GM12865 (cell line): ENCODE results near the gene FARP2.
A peak's percentile ranks its signal among the peaks of the same experiment; 100 is the strongest.
"Not testable (repeated sequence)": the region's sequence is repeated elsewhere in the genome, so short reads cannot be mapped to it uniquely, and the experiment has no call there.

ENCODE experiments used
- DNase-seq: peaks from one replicate; pipeline ENCODE4 v3.0.0; 2010; ENCODE audit warnings: low read depth
- H3K4me3 ChIP-seq: 2 replicates; pipeline ENCODE4 v1.5.1; 2011; ENCODE audit warnings: mild to moderate bottlenecking, low read depth, low read length, control low read depth
- CTCF ChIP-seq: IDR thresholded peaks from 2 replicates; pipeline ENCODE4 v1.5.1; 2011; ENCODE audit warnings: low read length, control low read depth, low read depth, inconsistent platforms; ENCODE audit not compliant: insufficient read depth; ENCODE audit errors: missing control alignments

FARP2 gene

GRCh38 chr2:241364781-241365180 is 8.7 kb downstream of the FARP2 start:
- no peak for DNase-seq
- no peak overlapping the region for H3K4me3 ChIP-seq
- no peak for TF ChIP-seq CTCF

GRCh38 chr2:241366678-241367077 is 10.6 kb downstream of the FARP2 start:
- no peak for DNase-seq
- H3K4me3 ChIP-seq, result no peak overlapping the region
- TF ChIP-seq CTCF, result no peak

GRCh38 chr2:241368643-241369042 is 12.6 kb downstream of the FARP2 start:
- no peak for TF ChIP-seq CTCF

GRCh38 chr2:241372361-241372992 is 16.4 kb downstream of the FARP2 start:
- H3K4me3 ChIP-seq, result no peak overlapping the region
- no peak for TF ChIP-seq CTCF
- DNase-seq, result no peak

More at GRCh38 chr2:241368643-241369042, 12.6 kb downstream of the FARP2 start:
- DNase-seq, result no peak
- H3K4me3 ChIP-seq, result no peak overlapping the region

- no peak for DNase-seq
- no peak overlapping the region for H3K4me3 ChIP-seq
- no peak for TF ChIP-seq CTCF
Measured at GRCh38 chr2:241373446-241373845, 17.4 kb downstream of the FARP2 start.

GRCh38 chr2:241373906-241374305 is 17.8 kb downstream of the FARP2 start:
- peak; percentile 37 for DNase-seq
- not testable (repeated sequence) for H3K4me3 ChIP-seq

GRCh38 chr2:241375300-241375699 is 19.2 kb downstream of the FARP2 start:
- no peak for TF ChIP-seq CTCF
- DNase-seq, result no peak
- no peak overlapping the region for H3K4me3 ChIP-seq
